ENCODE data around the gene CAMK2N2.

The CAMK2N2 gene

DNA sequence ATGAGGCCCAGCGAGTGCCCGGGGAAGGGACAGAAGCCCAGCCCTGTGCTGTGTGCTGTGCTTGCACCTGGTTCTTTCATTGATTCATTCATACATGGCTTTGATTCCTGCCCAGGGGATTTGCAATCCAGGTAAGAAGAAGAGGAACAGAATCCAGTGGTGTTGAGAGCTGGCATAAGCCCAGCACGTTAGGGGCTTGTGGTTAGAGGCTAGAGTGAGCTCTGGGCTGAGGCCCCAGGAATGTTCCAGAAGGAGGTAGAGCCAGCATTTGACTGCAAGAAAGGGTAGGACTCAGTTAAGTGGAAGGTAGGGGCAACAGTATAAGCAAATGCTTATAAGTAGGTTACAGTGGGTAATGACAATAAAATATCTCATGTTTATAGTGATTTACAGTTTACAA is 29.7 kb downstream of the CAMK2N2 start:
- TF ChIP-seq, protein P1, sequence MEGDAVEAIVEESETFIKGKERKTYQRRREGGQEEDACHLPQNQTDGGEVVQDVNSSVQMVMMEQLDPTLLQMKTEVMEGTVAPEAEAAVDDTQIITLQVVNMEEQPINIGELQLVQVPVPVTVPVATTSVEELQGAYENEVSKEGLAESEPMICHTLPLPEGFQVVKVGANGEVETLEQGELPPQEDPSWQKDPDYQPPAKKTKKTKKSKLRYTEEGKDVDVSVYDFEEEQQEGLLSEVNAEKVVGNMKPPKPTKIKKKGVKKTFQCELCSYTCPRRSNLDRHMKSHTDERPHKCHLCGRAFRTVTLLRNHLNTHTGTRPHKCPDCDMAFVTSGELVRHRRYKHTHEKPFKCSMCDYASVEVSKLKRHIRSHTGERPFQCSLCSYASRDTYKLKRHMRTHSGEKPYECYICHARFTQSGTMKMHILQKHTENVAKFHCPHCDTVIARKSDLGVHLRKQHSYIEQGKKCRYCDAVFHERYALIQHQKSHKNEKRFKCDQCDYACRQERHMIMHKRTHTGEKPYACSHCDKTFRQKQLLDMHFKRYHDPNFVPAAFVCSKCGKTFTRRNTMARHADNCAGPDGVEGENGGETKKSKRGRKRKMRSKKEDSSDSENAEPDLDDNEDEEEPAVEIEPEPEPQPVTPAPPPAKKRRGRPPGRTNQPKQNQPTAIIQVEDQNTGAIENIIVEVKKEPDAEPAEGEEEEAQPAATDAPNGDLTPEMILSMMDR (IDR thresholded peaks at IDR 0.05; ENCODE audit: insufficient read depth, low read depth, low read length, missing control alignments), result no peak
- no peak overlapping the region for H3K4me3 ChIP-seq (ENCODE audit: low read depth, low read length)
- no peak for DNase-seq (ENCODE audit: low read depth)

DNA sequence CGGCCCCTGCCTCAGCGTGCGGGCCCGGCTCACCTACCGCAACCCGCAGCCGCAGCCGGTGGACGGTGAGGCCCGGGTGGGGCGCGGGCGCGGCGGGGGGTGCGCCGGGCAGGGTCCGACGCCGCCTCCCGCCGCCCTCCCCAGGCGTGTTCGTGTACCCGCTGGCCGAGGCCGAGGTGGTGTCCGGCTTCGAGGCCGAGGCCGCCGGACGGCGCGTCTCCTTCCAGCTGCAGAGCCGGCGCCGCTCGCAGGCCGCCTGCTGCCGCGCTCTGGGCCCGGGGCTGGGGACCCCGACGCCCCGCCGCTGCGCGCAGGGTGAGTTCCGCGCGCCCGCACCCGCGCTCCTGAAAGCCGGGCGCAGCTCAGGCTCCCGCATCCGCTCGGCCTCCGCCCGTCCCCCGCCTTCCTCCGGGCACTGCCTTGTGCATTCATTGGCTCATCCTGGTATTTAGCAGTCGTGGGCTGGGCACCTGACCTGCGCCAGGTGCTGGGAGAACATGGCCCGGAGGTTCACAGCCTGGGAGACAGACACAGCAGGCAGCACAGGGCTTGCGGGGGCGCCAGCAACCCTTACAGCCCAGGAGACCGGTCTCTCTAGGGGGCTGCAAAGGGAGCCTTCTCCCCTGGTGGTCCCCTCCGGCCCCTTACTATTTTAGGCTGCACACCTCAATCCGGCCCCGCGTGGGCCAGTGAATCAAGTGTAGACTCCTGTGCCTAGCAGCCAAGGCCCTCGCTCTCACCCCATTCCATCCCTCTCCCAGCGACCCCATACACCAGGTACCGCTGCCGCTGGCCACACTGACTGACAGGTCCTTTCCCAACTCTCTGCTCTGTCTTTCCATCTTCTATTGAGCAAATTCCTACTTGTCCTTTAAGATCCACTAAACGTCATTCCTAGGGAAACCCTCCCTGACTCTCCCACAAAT is 30.5 kb downstream of the CAMK2N2 start:
- H3K4me3 ChIP-seq (ENCODE audit: low read depth, low read length), result no peak overlapping the region
- TF ChIP-seq, protein P1 (IDR thresholded peaks at IDR 0.05; ENCODE audit: insufficient read depth, low read depth, low read length, missing control alignments), result no peak

DNA sequence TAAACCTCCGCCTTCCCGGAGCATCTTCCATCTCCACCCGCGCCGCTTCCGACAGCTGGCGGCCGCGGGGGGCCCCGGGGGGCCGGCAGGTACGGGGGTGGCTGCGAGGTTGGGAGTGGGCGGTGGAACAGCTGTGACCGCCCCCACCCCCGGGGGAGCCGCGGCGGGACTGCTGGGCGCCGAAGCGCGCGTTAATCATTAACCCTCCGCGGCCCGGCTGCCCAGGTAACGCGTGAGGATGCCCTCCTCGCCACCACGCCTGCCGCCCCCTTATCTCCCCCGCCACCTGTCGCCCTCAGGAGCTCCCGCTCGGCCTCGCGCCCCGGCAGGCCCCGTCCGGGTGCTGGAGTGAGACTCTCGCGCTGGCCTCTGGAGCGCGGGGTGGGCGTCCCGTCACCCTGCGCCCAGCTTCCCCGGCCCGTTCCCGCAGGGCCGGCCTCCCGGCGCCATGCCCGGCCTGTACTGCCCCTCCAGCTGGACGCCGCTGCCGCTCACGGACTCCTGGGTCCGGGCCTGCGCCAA is 31.2 kb downstream of the CAMK2N2 start:
- TF ChIP-seq, protein P1 (IDR thresholded peaks at IDR 0.05; ENCODE audit: insufficient read depth, low read depth, low read length, missing control alignments), result no peak
- no peak for DNase-seq (ENCODE audit: low read depth)
- H3K4me3 ChIP-seq (ENCODE audit: low read depth, low read length), result no peak overlapping the region

More for the DNA sequence above, 30.5 kb downstream of the CAMK2N2 start:
- no peak for DNase-seq (ENCODE audit: low read depth)

DNA sequence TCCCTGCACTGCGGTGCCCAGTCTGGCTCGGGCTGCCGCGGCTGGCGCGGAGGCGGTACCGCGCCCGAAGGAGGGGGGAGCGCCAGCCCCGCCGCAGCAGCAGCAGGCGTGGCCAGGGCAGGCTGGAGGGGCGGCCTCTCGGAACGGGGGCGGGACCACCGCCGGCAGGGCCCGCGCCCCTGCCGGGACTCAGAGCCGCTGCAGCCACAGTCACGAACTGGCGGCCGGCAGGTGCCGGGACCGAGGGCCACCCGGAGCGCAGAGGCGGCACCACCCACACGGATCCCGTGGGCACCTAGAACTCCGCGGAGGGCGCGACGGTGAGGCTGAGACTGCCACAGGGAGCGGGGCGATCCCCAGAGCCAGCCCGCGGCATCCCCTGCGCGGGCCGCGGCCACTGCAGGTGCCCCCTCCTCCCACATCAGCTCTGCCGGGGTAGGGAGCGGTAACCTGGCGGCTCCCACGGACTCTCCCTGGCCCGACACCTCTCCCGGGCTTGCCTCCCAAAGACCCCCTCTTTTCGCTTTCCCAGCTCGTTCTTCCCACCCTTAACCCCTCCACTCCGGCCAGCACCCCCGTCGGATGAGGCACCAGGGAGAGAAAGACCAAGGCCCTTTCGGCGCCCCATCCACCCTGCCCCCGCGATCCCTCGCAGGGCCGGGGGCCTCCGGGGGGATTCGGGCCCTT is 31.8 kb downstream of the CAMK2N2 start, which contains the start of gene VWA5B2:
Gene VWA5B2 (plus strand): TSS at position 192 of the 687 bp plus-strand sequence. CDS start 944 bp downstream, outside the sequence.
- peak within 1 kb of the TSS; percentile 37 for H3K4me3 ChIP-seq (ENCODE audit: low read depth, low read length)
- TF ChIP-seq, protein P1 (IDR thresholded peaks at IDR 0.05; ENCODE audit: insufficient read depth, low read depth, low read length, missing control alignments), result peak; percentile 22
- peak; percentile 72 for DNase-seq (ENCODE audit: low read depth)

DNA sequence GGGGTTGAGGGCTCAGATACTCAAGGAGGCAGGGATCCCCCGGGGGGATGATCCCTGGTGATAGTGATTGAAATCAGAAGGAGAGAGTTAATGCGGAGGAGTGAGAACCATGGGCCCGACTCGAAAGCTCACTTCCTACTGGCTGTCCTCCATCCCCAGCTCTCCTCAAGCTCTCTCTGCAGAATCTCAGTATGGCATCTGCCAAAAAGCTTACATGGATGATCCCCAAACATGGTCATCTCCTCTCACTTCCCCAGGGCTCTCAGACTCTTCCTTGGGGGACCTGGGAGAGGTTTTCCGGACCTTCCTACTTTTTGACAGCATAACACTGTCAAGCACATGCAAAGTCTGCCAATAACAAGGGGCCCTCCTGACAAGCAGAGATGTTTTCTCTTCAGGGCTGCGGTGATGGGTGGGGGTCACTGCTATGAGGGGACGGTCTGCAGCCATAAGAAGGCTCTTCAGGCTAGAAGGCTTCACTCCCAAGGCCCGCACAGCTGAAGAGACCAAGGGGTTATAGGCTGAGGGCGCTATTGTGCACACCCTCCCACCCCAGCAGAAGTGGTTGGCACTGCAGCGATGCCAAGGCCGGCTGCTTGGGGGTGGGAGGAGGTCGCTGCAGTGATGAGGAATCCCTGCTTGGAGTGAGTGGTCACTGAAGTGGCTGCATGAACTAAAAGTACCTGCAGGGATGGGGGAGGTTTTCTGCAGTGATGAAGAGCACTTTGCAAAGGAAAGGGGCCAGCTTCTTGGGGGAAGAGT is 32.8 kb downstream of the CAMK2N2 start:
- TF ChIP-seq, protein P1 (IDR thresholded peaks at IDR 0.05; ENCODE audit: insufficient read depth, low read depth, low read length, missing control alignments), result no peak
- no peak overlapping the region for H3K4me3 ChIP-seq (ENCODE audit: low read depth, low read length)
- no peak for DNase-seq (ENCODE audit: low read depth)

DNA sequence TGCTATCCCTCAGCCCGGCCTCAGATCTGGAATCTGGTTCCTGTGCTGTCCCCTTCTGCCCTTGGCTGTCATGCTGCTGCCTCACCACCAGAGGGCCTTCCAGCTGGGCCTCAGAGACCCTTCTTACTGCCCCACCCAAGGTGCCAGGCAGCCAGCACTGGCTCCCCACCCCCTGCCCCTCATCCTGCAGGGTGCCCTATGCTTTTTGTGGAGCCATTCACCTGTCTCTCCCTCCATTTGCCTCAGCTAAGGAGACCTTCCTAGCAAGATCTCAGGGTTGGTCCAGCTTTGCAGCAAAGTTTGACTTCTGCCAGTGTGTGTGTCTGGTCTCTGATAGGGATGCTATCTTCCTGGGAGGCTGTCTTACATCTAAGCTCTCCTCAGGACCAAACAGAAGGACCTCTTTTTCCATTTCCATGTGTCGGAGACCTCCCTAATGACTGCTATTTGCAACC is 33.8 kb downstream of the CAMK2N2 start:
- TF ChIP-seq, protein P1 (IDR thresholded peaks at IDR 0.05; ENCODE audit: insufficient read depth, low read depth, low read length, missing control alignments), result peak; percentile 90
- peak; percentile 49 for DNase-seq (ENCODE audit: low read depth)
- H3K4me3 ChIP-seq (ENCODE audit: low read depth, low read length), result no peak overlapping the region
